GF-D8 (cell line): Measurements from ENCODE around the gene HLCS.

ENCODE experiments used
- DNase-seq: peaks from one replicate; lab custom pipeline; 2025; lab: John Stamatoyannopoulos, UW

HLCS gene

DNA sequence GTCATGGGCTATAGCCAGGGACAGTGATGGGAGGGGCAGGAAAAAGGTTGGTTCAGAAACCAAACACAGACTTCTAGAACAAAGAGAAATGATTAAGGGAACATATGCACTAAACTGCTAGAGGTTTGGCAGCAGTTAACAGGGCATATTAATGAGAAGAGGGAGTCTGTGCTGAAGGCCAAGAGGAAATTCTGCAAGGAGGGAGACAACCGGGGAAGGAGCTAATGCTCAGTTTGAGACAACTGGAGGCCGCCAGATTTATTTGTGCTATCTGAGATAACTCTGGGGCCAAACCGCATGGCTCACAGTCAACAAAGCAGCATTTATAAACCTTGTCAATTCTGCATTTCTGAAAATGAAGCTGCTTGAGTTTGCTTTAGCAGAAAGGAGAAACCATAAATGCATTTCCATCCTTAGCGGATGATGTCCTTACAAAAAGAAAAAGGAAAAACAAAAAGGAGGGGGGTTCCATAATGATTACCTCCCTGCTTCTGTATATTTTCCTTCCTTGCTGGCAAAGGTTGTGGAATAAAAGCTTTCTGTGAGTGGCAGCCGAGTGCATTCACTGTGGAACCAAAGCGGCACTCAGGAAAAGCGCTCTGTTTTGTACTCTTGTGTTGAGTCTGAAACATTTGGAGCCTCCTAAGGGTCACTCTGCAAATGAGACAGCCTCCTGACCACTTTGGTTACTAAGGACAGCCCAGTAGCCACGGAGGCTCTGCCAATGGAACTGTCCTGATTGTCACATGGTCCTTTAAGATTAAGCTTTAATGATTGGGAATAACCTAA, 197.2 kb downstream of the HLCS start:
- no peak for DNase-seq

DNA sequence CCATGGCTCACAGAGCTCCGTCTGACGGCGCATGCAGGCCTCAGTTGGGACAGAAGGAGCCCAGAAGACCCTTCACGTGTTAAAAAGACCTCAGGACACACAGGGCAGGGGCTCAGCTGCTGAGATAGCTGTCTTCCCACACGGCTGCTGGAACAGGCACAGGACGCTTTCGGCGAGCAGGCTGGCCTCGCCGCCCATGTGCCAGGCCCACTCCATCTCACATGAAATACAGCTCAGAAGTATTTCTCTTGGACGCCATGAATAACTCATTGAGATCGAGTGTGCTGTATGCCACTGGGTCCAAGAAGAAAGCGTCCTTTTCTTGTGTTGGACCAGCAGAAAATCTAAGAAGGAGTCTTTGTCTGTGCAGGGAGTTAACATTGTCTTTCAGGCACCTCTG, 198.0 kb downstream of the HLCS start:
- no peak for DNase-seq

DNA sequence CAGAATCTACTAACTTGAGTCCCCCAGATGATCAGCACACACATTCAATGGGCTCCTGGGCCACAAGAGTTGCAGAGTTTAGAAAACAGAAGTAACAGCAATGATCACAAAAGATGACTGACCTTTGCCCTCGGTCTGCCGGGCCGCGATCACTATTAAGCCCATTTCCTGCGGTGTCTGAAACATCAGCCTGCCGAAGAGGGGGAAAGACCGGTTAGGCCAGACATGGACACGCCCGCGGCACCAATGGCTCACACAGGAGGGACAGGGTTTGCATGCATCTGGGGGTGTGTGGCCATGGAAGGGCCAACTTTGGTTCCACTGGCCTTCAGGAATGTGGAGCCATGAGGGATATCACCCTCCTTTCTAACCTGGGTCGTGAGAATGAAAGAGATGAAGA, 199.4 kb downstream of the HLCS start:
- DNase-seq: no peak

DNA sequence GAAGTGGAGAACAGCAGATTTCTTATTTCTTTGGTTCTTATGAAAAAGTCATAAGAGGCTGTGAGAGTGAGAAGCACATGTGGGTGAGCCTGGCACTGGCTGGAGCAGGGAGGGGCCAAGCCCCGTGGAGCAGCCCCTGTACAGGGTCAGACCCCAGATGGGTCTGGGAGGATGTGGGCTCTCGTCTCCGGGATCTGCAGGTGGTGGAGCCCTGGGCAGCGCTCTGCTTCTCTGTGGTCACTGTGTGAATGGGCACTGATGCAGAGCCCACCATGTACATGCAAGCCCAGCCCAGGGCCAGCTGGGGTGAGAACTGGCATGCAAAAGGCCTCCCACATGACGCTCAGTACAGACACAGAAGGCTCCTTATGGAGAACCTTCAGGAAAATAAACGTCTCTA, 200.0 kb downstream of the HLCS start:
- no peak for DNase-seq

DNA sequence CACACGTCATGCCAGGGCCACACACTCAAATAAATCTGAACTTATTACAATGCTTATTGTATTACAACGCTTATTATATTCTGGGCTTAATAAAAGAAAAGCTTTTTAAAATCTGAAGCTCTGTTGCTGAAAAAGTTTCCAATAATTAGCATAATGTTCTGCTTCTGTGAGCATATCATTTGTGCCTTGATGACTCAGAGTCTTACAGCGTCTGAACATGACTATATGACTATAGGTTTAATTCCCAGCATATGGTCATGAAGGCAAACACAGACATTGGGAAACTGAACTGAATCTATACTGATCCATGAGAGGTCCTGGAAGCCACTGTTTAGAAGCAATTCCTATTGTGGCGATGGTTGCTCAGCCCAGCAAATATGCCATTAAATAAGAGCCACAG, 201.2 kb downstream of the HLCS start:
- DNase-seq: no peak

DNA sequence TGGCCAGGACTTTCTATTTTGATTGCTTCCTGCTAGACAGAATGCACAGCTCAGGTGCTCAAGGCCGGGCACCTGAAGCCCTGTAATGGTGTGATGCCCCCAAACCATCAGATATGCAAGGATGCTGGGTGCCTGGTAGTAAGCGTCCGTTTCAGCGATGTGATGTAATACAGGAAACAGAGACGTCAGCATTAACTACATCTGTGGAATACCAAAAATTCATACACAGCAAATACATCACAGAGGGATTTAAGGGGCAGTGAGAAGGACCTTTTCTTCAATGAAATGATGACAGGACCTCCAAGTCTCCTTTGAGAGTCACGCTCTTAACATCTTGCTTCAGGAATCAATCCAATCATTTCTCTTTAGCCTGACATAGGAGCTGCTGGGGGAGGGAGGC, 203.2 kb downstream of the HLCS start:
- DNase-seq: no peak

DNA sequence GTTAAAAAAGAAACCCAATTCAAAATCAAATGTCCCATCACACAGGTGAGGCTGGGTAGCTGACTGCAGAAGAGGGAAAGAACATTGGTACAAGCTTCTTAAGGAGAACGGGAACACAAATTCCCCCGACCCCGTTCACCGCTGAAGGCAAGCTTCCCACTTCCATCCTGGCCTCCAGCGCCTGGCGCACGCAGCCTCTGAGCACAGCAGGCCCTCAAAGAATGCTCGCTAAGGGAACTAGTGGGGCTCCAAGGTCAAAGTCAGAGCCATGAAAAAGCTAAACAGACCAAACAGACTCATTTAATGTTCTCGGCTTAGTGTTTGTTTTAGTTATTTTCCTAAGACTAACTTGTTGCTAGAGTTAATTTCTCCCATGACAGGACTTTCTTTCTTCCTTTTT, 203.8 kb downstream of the HLCS start:
- DNase-seq: no peak

DNA sequence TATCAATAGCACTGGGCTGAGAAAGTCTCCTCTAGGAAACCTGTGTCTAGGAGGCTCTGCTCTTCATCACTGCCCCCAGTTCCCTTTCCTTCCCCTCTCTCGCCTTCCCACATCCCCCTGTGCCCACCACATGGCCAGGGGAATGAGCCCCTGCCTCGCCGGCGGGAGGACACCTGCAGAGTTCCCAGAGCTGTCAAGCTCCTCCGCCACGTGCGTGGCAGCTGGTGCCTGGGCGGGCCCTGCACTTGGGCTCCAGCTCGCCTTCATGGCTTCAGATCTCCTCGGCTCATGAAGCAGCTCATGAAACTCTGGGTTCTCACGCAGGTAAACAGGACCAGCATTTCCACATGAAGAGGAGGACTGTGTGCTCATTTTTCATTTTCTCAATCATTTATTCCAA, 204.8 kb downstream of the HLCS start:
- no peak for DNase-seq

DNA sequence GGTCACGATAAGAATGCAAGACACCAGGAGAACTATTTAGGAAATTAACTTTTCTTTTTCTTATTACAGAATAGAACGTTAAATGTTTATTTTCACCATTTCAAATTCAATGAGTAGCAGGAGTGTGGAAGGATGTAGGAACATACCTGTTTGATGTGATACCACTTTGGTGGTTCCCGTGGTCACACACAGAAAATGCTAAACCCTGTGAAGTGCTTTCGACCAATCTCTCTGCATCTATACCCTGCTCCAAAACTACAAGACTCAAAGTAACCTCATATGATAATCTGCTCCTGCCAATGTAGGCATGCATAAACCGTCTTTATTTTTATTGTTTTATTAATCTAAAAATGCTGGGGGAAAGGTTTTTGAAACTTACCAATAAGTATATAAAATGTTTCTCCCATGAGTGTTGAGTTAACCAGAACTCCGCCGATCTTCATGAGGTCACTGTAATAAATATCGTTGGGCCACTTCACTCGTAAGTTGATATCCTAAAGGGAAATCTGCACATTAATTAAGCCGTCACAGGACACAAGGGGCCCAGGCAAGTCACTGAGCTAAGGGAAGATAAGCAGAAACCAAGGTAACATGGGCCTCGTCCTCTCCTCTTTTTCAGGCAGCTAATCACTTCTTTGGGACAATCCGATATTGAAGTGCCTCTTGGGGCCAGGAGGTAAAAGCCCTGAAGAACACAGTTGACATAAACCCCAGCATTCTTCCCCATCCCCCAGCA, 207.0 kb downstream of the HLCS start:
- DNase-seq: no peak

DNA sequence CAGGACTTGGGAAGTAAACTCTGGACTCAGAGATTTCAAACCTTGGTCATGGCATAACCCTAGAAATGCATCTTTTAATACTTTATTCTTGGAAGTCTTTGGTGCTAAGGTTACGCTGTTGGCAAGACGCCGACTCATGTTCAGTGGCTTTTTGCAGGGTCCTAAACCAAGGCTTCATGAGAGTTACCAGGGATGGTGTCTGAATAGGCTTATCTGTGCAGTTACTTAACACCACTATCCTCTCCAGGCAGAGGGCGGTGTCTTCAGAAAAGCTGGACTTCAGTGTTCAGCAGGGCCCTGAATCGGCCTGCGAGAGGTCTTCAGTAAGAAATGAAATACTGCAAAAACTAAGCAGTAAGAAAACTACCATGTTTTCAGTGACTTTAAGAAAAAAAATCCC, 209.3 kb downstream of the HLCS start:
- no peak for DNase-seq

DNA sequence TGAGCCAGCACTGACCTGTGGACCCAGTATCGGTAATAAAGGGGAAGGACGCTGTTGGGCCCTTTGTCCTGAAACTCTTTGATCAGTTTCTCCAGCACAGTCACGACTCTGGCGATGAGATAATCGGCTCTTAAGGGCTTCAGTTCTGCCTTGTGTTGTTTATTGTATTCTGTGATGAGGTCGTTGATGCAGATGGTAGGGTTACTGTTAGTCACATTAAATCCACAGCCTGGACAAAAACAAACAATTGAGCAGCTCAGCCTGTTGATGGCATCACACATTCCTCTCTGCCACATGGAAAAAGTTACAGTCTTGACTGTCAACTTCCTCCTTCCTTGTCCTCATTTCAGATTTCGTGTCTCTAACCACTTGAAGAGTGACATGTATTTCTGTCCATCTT, 209.9 kb downstream of the HLCS start:
- DNase-seq: no peak

DNA sequence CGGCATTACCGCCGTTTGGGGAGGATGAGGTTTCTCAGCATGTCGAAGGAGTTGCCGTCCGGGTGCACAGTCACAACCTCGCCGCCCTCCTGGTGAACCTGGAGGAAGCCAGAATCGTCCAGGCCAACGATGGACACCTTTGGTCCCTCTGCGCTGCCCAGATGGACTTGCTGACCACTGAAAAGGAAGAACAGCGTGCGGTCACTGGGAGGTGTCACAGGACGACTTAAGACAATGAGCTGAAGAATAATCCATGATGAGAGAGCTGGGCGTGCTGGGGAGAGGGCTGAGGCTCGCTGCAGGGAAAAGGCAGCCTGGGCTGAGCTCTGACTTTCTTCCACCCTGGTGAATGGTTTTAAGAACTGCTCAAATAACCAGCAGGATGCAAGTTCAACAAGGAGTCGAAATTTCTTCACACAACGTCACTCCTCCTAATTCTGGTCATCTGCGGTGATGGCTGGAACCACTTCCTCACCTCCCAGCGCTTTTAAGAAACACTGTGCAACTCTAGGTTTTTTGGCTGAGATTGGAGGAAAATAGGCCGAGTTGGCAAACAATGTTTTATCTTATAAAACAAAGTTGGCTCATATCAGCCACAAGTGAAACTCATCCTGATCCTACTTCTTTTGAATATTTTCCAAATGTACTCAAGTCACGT, 212.1 kb downstream of the HLCS start:
- DNase-seq: no peak

DNA sequence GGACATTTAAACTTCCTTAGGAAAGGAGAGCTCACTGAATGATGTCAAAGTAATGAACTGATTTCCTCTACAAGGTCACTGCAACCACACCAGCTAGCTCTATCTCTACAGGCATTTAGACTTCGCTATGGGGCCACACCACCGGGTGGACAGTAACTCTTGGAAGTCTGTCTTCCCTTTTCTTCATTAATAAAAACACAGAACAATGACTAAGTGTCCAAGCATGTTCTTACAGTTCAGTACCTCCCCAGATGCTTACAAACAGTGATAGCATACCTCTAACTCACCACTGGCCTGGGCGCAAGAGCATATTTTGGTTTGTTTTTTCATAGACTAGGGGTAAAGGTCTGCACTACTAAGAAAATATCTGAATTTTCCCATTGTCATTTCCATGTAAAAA, 212.9 kb downstream of the HLCS start:
- no peak for DNase-seq

DNA sequence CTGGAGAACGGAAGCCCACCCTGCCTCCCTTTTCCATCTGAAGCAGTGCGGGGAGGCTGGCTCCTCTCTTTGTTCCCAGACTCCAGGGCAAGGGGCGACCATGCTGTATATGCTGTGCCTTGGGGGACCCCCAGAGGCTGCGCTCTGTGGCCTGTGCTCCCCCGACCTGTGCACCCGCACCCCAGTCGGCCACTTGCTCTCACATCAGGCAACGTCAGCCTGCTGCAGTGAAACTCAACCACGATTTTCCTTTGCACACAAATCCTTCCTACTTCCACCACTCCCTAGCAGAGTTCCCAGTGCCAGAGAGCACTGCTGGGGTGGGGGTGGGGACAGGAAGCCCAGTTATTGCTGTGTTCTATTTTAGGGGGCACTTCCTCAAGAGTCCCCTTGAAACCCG, 215.1 kb downstream of the HLCS start:
- DNase-seq: no peak

DNA sequence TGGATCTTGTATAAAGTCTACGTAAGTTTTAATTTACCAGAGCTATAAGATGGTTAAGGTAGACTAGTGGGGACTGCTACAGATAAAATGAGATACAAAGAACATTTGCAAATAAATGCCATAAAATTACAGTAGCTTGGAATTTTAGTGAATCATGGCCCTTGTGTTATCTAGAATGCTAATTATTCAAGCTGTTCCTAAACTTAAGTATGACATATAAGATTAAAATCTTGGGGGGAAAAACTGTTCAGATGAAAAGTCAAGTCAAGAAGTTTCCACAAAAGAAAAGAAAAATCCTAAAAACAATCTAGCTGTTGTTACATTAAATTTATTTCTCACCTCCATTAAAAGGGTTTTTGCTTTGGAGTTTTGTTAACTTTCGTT, 215.9 kb downstream of the HLCS start:
- no peak for DNase-seq

DNA sequence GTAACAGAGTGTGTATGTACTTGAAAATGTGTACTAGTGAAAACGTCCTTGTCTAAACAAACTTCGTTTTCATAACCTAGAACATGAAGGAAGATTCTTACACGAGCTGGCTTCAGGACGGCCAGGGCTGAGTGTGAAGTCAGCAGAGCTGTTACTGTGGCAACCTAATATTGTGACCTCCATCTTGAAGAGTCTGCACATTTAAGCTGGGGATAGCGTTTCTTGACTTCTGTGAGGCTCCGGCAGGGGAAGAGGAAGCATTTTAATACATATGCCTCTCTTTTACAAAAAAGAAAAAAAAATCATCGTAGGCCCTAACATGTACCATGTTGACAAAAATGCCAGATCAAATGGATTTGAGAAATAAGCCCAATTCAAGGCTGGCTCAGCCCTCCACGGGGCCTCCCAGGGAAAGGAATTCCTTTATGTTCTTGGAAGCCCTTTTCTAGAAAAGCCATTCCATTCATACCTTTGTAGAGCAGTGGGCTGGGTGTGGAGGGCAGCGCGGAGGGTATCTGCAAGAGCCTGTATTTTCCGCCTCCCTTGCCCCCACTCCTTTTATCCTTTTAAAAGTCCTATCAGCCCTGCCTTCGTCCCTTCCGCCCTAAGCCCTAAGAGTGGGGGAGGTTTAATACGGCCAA, 216.4 kb downstream of the HLCS start:
- DNase-seq: no peak

DNA sequence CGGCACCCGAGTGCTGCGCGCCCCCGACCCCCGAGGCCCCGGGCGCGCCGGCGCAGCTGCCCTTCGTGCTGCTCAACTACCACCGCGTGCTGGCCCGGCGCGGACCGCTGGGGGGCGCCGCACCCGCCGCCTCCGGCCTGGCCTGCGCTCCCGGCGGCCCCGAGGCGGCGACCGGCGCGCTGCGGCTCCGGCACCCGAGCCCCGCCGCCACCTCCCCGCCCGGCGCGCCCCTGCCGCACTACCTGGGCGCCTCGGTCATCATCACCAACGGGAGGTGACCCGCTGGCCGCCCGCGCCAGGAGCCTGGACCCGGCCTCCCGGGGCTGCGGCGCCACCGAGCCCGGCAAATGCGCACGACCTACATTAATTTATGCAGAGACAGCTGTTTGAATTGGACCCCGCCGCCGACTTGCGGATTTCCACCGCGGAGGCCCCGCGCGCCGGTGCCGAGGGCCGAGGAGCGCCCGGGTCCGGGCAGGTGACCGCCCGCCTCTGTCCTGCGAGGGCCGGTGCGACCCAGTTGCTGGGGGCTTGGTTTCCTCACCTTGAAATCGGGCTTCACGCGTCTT, 218.6 kb downstream of the HLCS start:
- DNase-seq: no peak

DNA sequence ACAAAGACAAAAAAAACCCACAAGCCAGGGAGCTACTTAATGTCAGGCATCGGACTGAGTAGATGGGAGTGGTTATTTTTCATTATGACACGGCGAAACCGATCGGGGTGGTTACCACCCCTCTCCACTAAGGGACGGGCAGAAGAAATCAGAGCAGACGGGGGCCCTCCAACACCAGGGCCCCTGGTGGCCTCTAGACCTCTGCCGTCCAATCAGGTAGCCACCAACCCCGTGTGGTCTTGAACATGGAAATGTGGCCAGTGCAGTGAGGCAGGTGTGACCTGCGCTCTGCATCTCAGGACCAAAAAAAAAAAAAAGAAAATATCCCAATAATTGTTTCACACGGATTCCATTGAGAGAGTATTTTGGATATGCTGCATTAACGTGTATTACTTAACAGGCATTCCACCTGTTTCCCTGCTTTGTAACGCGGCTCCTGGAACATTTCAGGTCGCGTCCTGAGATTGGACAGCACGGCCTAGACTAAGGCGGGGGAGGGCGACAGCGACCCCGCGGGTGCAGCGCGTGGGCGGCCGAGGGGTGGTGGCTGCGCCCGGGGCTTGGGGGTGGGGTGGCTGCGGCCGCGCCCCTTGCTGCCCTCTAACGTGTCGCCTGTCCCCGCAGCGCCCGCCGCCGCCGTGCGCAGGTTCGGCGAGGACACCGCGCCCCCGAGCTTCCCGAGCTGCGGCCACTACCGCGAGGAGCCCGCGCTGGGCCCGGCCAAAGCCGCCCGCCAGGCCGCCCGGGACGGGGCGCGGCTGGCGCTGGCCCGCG, 219.2 kb downstream of the HLCS start:
- no peak for DNase-seq

DNA sequence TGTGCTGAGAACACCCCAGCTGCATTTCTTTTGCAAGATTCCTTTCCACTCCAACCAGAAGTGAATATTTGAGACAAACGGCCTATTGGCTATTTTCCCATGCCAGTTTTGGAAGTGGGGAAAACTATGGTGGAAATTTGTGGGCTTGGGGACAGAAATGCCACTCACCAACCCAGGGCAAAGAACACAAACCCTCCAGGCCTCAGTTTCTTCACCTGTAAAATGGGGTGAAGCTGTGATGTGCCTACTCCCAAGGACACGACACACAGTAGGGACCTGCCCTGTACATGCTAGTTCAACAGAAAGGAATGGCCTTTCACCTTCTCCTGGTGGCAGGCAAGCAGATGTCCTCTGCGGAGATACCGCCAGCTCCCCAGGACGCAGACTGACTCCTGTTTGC, 221.0 kb downstream of the HLCS start:
- DNase-seq: no peak

DNA sequence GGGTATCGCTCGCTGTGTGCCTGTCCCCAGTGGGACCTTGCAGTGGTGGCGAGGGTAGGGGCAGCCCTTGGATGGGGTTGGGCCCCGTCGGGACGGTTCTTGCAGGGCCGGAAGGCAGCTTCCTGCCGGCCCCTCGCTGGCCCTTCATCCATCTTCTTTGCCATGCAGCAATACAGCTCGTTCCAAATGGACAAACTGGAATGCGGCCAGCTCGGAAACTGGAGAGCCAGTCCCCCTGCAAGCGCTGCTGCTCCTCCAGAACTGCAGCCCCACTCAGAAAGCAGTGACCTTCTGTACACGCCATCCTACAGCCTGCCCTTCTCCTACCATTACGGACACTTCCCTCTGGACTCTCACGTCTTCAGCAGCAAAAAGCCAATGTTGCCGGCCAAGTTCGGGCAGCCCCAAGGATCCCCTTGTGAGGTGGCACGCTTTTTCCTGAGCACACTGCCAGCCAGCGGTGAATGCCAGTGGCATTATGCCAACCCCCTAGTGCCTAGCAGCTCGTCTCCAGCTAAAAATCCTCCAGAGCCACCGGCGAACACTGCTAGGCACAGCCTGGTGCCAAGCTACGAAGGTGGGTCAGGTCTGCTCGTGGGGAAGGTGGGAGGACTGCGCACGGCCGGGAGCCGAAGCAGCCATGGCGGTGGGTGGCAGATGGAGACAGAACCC, 221.8 kb downstream of the HLCS start:
- DNase-seq: no peak

DNA sequence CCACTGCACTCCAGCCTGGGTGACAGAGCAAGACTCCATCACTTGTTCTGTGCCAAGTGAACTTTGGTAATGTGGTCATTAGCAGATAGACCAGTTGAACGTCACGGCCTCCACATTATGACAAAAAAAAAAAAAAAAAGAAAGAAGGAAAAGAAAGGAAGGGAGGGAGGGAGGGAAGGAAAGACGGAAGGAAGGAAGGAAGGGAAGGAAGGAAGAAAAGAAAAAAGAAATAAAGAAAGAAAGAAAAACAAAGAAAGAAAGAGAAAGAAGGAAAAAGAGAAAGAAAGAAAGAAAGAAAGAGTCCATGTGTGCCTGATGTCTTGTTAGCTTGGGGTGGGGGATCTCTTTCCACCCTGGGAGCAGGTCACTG, 222.3 kb downstream of the HLCS start:
- DNase-seq: no peak
